Endothelial cell of umbilical vein (primary cell): ENCODE data around the gene OR51D1. TPM values are rescaled to one million over a fixed set of nuclear protein-coding genes. Genes with fewer than 3 reads are reported as not detected.

Experiments
- BruUV-seq: library from RNA; stranded (reverse); fragments of 400-500 nt; replicated peaks from 2 replicates; lab custom pipeline; 2021; lab: Mats Ljungman, UMichigan
- CTCF ChIA-PET: fragments of 300-600, 350-600 bp; sonication (Branson Sonifier 250); formaldehyde crosslinking; loops from one replicate; lab custom pipeline; 2021; ENCODE audit warnings: antibody characterized with exemption, inconsistent platforms; lab: Charles Lee
- POLR2A ChIA-PET: fragments of 300-600, 350-600 bp; sonication (Branson Sonifier 250); formaldehyde crosslinking; loops from one replicate; lab custom pipeline; 2021; ENCODE audit warnings: antibody characterized with exemption, inconsistent platforms; lab: Charles Lee
- DNase-seq: peaks from one replicate; pipeline ENCODE4 v3.0.0-alpha.2; 2011; ENCODE audit warnings: low read depth, low spot score
- FAIRE-seq: peaks from 2 replicates; lab custom pipeline; 2011; peaks lifted over from hg19 to GRCh38; lab: Jason Lieb, UNC
- H2AFZ ChIP-seq: 2 replicates; pipeline ENCODE4 v1.6.0; 2012; ENCODE audit warnings: low read depth, low read length, control low read depth, inconsistent platforms
- H3K27ac ChIP-seq: 2 replicates; pipeline ENCODE4 v1.5.1; 2011; ENCODE audit warnings: low read depth, mild to moderate bottlenecking, control low read depth, low read length, moderate library complexity; ENCODE audit not compliant: insufficient read depth
- H3K27me3 ChIP-seq, 2 experiments: 2 replicates each; pipeline versions ENCODE4 v1.6.0 to v1.6.1; 2011; ENCODE audit warnings: low read length in 2 of 2, mixed read lengths in 1 of 2; ENCODE audit not compliant: control insufficient read depth in 2 of 2, insufficient read depth in 2 of 2
- H3K36me3 ChIP-seq, 2 experiments: 2 replicates in 1 of 2; 3 replicates in 1 of 2; pipeline ENCODE4 v1.5.1; 2011; ENCODE audit warnings: low read length in 2 of 2, mild to moderate bottlenecking in 1 of 2, moderate library complexity in 1 of 2; ENCODE audit not compliant: control insufficient read depth in 2 of 2, insufficient read depth in 2 of 2; ENCODE audit errors: extremely low read depth in 1 of 2
- H3K4me1 ChIP-seq: 3 replicates; pipeline ENCODE4 v1.5.1; 2011; ENCODE audit warnings: mild to moderate bottlenecking, low read length; ENCODE audit not compliant: control insufficient read depth, insufficient read depth; ENCODE audit errors: extremely low read depth
- H3K4me2 ChIP-seq: 2 replicates; pipeline ENCODE4 v1.6.1; 2011; ENCODE audit warnings: low read length, control low read depth, mixed read lengths; ENCODE audit not compliant: insufficient read depth
- H3K4me3 ChIP-seq, 3 experiments: fragments of 200-600 bp in 1 of 3; sonication (generic), shearing (Covaris generic) in 1 of 3; replicated peaks in 1 of 3; 2 replicates each; pipeline ENCODE4 v1.5.1; 2011 to 2016; ENCODE audit warnings: control low read depth in 3 of 3, low read length in 3 of 3, mild to moderate bottlenecking in 2 of 3, inconsistent platforms in 1 of 3, low read depth in 1 of 3, moderate library complexity in 1 of 3; ENCODE audit not compliant: insufficient read depth in 1 of 3
- H3K79me2 ChIP-seq: 2 replicates; pipeline ENCODE4 v1.6.0; 2012; ENCODE audit warnings: low read length, inconsistent platforms; ENCODE audit not compliant: control insufficient read depth, insufficient read depth
- H3K9ac ChIP-seq: replicated peaks from 2 replicates; pipeline ENCODE3; 2011; ENCODE audit warnings: low read length, control low read depth; ENCODE audit not compliant: insufficient read depth; ENCODE audit errors: extremely low read depth
- H3K9me1 ChIP-seq: replicated peaks from 3 replicates; pipeline ENCODE4 v1.6.0; 2011; ENCODE audit warnings: mild to moderate bottlenecking, low read length; ENCODE audit not compliant: control insufficient read depth, insufficient read depth; ENCODE audit errors: extremely low read depth
- H3K9me3 ChIP-seq: replicated peaks from 2 replicates; pipeline ENCODE4 v1.5.1; 2012; ENCODE audit warnings: low read length, inconsistent platforms; ENCODE audit not compliant: control insufficient read depth, insufficient read depth
- H4K20me1 ChIP-seq: replicated peaks from 2 replicates; pipeline ENCODE3; 2011; ENCODE audit warnings: mild to moderate bottlenecking, low read length; ENCODE audit not compliant: control insufficient read depth, insufficient read depth; ENCODE audit errors: extremely low read depth
- EZH2 ChIP-seq: IDR thresholded peaks from 2 replicates; pipeline ENCODE4 v1.6.1; 2012; ENCODE audit warnings: borderline replicate concordance, low read depth, mild to moderate bottlenecking, moderate library complexity, low read length, inconsistent platforms; ENCODE audit not compliant: severe bottlenecking
- FOS ChIP-seq: IDR thresholded peaks from 2 replicates; pipeline ENCODE4 v1.6.1; 2011; ENCODE audit warnings: mild to moderate bottlenecking, low read length, moderate library complexity, borderline replicate concordance; ENCODE audit not compliant: insufficient read depth
- GATA2 ChIP-seq: IDR thresholded peaks from 2 replicates; pipeline ENCODE4 v1.7.0; 2011; ENCODE audit warnings: low read depth, mild to moderate bottlenecking, moderate library complexity, mixed read lengths, low read length; ENCODE audit not compliant: insufficient read length, insufficient read depth
- JUN ChIP-seq: IDR thresholded peaks from 2 replicates; pipeline ENCODE4 v1.6.1; 2011; ENCODE audit warnings: borderline replicate concordance, low read depth; ENCODE audit not compliant: insufficient read length, insufficient read depth
- MYC ChIP-seq: IDR thresholded peaks from one replicate; pipeline ENCODE4 v1.6.1; 2011; ENCODE audit warnings: mild to moderate bottlenecking, low read depth, low read length
- POLR2A ChIP-seq: IDR thresholded peaks from 2 replicates; pipeline ENCODE4 v1.6.1; 2012; ENCODE audit warnings: low read depth, mild to moderate bottlenecking, control low read depth, low read length
- POLR2AphosphoS5 ChIP-seq: IDR thresholded peaks from 2 replicates; pipeline ENCODE4 v1.6.1; 2012; ENCODE audit warnings: low read depth, mild to moderate bottlenecking, control low read depth, low read length, moderate library complexity; ENCODE audit not compliant: insufficient read depth
- dilution Hi-C: fragments of 300-500 bp; cut with MboI; formaldehyde crosslinking; loops from one replicate; pipeline ENCODE4 v1.15.0; 2019; ENCODE audit warnings: low sequenced_read_pairs; ENCODE audit not compliant: extremely low pct_ligation_motif_present
- intact Hi-C: fragments of 100-400 bp; cut with micrococcal nuclease; formaldehyde crosslinking; loops from one replicate; pipeline ENCODE4 v1.10.0; 2022
- polyA plus RNA-seq, 4 experiments: library from polyadenylated mRNA; depleted of rRNA in 3 of 4; stranded (reverse) in 3 of 4; unstranded in 1 of 4; fragments of >200 nt; gene quantifications; 2 replicates each; pipeline versions ENCODE4 v1.2.1 to v1.2.3, GENCODE V29; 2011 to 2012; ENCODE audit warnings: missing spikeins in 1 of 4
- total RNA-seq: library from RNA; stranded (reverse); gene quantifications from 2 replicates; pipeline ENCODE4 v1.2.3, GENCODE V29; 2021
- TF ChIP-seq, protein P1 (sequence below): IDR thresholded peaks from 2 replicates; pipeline ENCODE4 v1.6.1; 2011; ENCODE audit not compliant: insufficient read depth, insufficient read length
- TF ChIP-seq, protein P2 (sequence below), 2 donors: IDR thresholded peaks; 1 replicate in 1 of 2; 2 replicates in 1 of 2; pipeline ENCODE4 v1.5.1; 2011; ENCODE audit warnings: low read length in 2 of 2, mild to moderate bottlenecking in 2 of 2, moderate library complexity in 2 of 2, control low read depth in 1 of 2, inconsistent platforms in 1 of 2, low read depth in 1 of 2; ENCODE audit not compliant: insufficient read depth in 1 of 2; ENCODE audit errors: extremely low read depth in 1 of 2

Gene OR51D1
- total and polyA plus RNA-seq, 2 donors (not counting 3 experiments of a cell fraction or from before 2014, with no cell fraction given): not detected

DNA sequence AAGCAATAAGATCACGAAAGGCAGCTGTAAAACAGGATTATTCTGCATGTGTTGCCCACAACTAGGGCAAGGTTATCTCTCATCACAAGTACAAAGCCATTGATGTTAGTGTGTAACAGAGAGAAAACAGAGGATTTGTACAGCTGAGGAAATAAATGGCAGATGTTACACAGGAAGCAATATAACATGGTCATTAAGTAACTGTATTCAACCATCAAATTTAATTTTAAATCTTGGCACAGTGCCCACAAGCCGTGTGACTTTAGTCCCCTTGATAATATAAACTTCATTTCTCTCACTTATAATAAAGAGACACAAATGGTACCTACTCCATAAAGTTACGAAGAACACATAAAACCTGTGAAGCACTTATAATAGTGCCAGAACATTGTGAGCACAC lies 43.1 kb downstream of the OR51D1 start:
- Histone ChIP-seq H3K4me1 (no peaks in the 10 kb centered on the region), H2AFZ (no peak overlapping the region), H3K4me2 (no peak overlapping the region), H3K27ac (no peak overlapping the region), H3K79me2 (no peaks in the 10 kb centered on the region), H3K9me3 (no peaks in the 10 kb centered on the region), H3K4me3 (no peak overlapping the region), H4K20me1 (no peaks in the 10 kb centered on the region), H3K9me1 (no peaks in the 10 kb centered on the region), H3K36me3 (no peaks in the 10 kb centered on the region), H3K27me3 (no peaks in the 10 kb centered on the region), H3K9ac (no peak overlapping the region)
- intact Hi-C loops (no loop called here), dilution Hi-C loops (no loop called here)
- POLR2A ChIA-PET: no interaction called here
- CTCF ChIA-PET: no interaction called here
- FAIRE-seq: no peak
- no TSS peak for BruUV-seq
- TF ChIP-seq FOS (no peak), JUN (no peak), MYC (no peak), POLR2A (no peak)
- TF ChIP-seq, protein P1, sequence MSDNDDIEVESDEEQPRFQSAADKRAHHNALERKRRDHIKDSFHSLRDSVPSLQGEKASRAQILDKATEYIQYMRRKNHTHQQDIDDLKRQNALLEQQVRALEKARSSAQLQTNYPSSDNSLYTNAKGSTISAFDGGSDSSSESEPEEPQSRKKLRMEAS: no peak
- DNase-seq: no peak

- Histone ChIP-seq H3K36me3 (no peaks in the 10 kb centered on the region), H3K4me1 (no peaks in the 10 kb centered on the region), H4K20me1 (no peaks in the 10 kb centered on the region), H3K27me3 (no peaks in the 10 kb centered on the region), H2AFZ (no peak overlapping the region), H3K4me3 (no peak overlapping the region), H3K4me2 (no peak overlapping the region), H3K9me3 (no peaks in the 10 kb centered on the region), H3K79me2 (no peaks in the 10 kb centered on the region), H3K27ac (no peak overlapping the region), H3K9me1 (no peaks in the 10 kb centered on the region), H3K9ac (no peak overlapping the region)
- FAIRE-seq (no peak), DNase-seq (no peak)
- no peak for TF ChIP-seq FOS
- no peak for TF ChIP-seq EZH2
- TF ChIP-seq, protein P1: no peak
- TF ChIP-seq, protein P2, sequence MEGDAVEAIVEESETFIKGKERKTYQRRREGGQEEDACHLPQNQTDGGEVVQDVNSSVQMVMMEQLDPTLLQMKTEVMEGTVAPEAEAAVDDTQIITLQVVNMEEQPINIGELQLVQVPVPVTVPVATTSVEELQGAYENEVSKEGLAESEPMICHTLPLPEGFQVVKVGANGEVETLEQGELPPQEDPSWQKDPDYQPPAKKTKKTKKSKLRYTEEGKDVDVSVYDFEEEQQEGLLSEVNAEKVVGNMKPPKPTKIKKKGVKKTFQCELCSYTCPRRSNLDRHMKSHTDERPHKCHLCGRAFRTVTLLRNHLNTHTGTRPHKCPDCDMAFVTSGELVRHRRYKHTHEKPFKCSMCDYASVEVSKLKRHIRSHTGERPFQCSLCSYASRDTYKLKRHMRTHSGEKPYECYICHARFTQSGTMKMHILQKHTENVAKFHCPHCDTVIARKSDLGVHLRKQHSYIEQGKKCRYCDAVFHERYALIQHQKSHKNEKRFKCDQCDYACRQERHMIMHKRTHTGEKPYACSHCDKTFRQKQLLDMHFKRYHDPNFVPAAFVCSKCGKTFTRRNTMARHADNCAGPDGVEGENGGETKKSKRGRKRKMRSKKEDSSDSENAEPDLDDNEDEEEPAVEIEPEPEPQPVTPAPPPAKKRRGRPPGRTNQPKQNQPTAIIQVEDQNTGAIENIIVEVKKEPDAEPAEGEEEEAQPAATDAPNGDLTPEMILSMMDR (IDR thresholded peaks at IDR 0.05; ENCODE audit: extremely low read depth in 1 of 2, insufficient read depth in 1 of 2, low read depth in 1 of 2, low read length in 2 of 2): no peak
- TF ChIP-seq JUN: no peak
- no peak for TF ChIP-seq MYC
- TF ChIP-seq POLR2A: no peak
- no peak for TF ChIP-seq GATA2
- TF ChIP-seq POLR2AphosphoS5: no peak
- dilution Hi-C loops (no loop called here), intact Hi-C loops (no loop called here)
- BruUV-seq: no TSS peak
- ChIA-PET CTCF (interaction anchor here (0.6 kb wide), 1 partner anchor 66 kb away, joined by 3 read pairs; no protein-coding TSS in a partner anchor), POLR2A (no interaction called here)
These were observed 45.5 kb downstream of the OR51D1 start for GRCh38 chr11:4682623-4683419.
